Right lobe of liver (tissue), 4 donors: ENCODE data around the gene MACROD2.

Experiments used
- CTCF ChIP-seq, 4 donors: fragments of 200-600 bp in 3 of 4; fragments of 450-650 bp in 1 of 4; IDR thresholded peaks; one replicate each; pipeline versions ENCODE4 v1.5.1 to v1.8.0; 2016 to 2022; ENCODE audit warnings: antibody characterized with exemption in 4 of 4, mild to moderate bottlenecking in 2 of 4
- POLR2A ChIP-seq: fragments of 450-650 bp; IDR thresholded peaks from one replicate; pipeline ENCODE4 v1.6.1; 2017; ENCODE audit warnings: antibody characterized with exemption, mild to moderate bottlenecking
- donor health status: DM: no; HTN: no; CAD: no.
- donor health status: DM: no; HTN: no; CAD: no.
- donor health status: DM: no; HTN: yes; CAD: no.

- TF ChIP-seq CTCF (IDR thresholded peaks at IDR 0.05) (no peak), POLR2A (no peak)
Measured at GRCh38 chr20:15146948-15147347, 1151.6 kb downstream of the MACROD2 start.
